Vagina (tissue), 2 donors: ENCODE data around the gene IFNA1.

Experiments
- CTCF ChIP-seq, 3 experiments: fragments of 450-650 bp in 2 of 3; fragments of 200-600 bp in 1 of 3; sonication (generic) in 1 of 3; IDR thresholded peaks; one replicate each; pipeline ENCODE4 v1.5.1; 2017 to 2019; ENCODE audit warnings: antibody characterized with exemption in 3 of 3, mild to moderate bottlenecking in 2 of 3, moderate library complexity in 2 of 3
- POLR2AphosphoS5 ChIP-seq, 2 donors: sonication (generic); formaldehyde crosslinking; IDR thresholded peaks; one replicate each; pipeline ENCODE4 v1.9.0; 2017; ENCODE audit warnings: antibody characterized with exemption in 2 of 2, mild to moderate bottlenecking in 2 of 2, low read depth in 1 of 2; ENCODE audit not compliant: insufficient read depth in 1 of 2

- TF ChIP-seq CTCF (IDR thresholded peaks at IDR 0.05) (no peak), POLR2AphosphoS5 (IDR thresholded peaks at IDR 0.05; ENCODE audit: insufficient read depth in 1 of 2, low read depth in 1 of 2) (no peak)
Measured at GRCh38 chr9:21434202-21435014, 5.8 kb upstream of the IFNA1 start.
